Upper lobe of left lung (tissue), 6 donors: ENCODE results near the gene DOCK4. TPM values are rescaled to one million over a fixed set of nuclear protein-coding genes. Genes with fewer than 3 reads are reported as not detected.

Experiments
- ATAC-seq, 2 donors: fragments of 200-7000 bp; cut with Tn5 transposase; one replicate each; pipeline ENCODE4 v1.9.1; 2022; ENCODE audit warnings: mild to moderate bottlenecking in 2 of 2, moderate library complexity in 2 of 2; ENCODE audit not compliant: low FRiP score in 2 of 2
- DNase-seq, 2 donors: peaks; one replicate each; pipeline ENCODE4 v3.0.0-alpha.2; 2019 to 2020
- H3K27ac ChIP-seq, 4 donors: fragments of 200-600 bp; sonication (generic); one replicate each; pipeline ENCODE4 v1.5.1; 2016 to 2019
- H3K27me3 ChIP-seq, 4 donors: fragments of 200-600 bp; sonication (generic); one replicate each; pipeline ENCODE4 v1.5.1; 2017 to 2019
- H3K36me3 ChIP-seq, 4 donors: fragments of 200-600 bp; sonication (generic); one replicate each; pipeline ENCODE4 v1.5.1; 2016 to 2019
- H3K4me1 ChIP-seq, 4 donors: fragments of 200-600 bp; sonication (generic); one replicate each; pipeline ENCODE4 v1.5.1; 2018 to 2019
- H3K4me3 ChIP-seq, 4 donors: fragments of 200-600 bp; sonication (generic); one replicate each; pipeline ENCODE4 v1.5.1; 2017 to 2019; ENCODE audit warnings: mild to moderate bottlenecking in 2 of 4, moderate library complexity in 1 of 4
- H3K9me3 ChIP-seq, 4 donors: fragments of 200-600 bp; sonication (generic); one replicate each; pipeline ENCODE4 v1.5.1; 2018 to 2019
- EP300 ChIP-seq, 4 donors: sonication (generic); formaldehyde crosslinking; IDR thresholded peaks; one replicate each; pipeline ENCODE4 v1.5.1; 2017; ENCODE audit warnings: antibody characterized with exemption in 4 of 4, control low read depth in 2 of 4
- POLR2A ChIP-seq, 4 donors: fragments of 450-650 bp; IDR thresholded peaks; one replicate each; pipeline ENCODE4 v1.5.1; 2016 to 2017; ENCODE audit warnings: antibody characterized with exemption in 4 of 4, mild to moderate bottlenecking in 2 of 4
- POLR2AphosphoS5 ChIP-seq, 2 donors: sonication (generic); formaldehyde crosslinking; IDR thresholded peaks; one replicate each; pipeline ENCODE4 v1.5.1; 2017; ENCODE audit warnings: antibody characterized with exemption in 2 of 2
- WGBS, 2 donors: methylation state at CpG; one replicate each; pipeline ENCODE4 v1.1.5; 2017 to 2018; 5-methylcytosine and 5-hydroxymethylcytosine counted together
- total RNA-seq, 6 donors: library from RNA; depleted of rRNA in 4 of 6; stranded (reverse); fragments of >200 nt in 4 of 6; gene quantifications; one replicate each; pipeline versions ENCODE4 v1.1.0 to v1.2.1, GENCODE V29; 2016 to 2021
- TF ChIP-seq, protein P1 (sequence below), 6 experiments: fragments of 450-650 bp in 4 of 6; fragments of 200-600 bp in 2 of 6; sonication (generic) in 2 of 6; IDR thresholded peaks; one replicate each; pipeline ENCODE4 v1.5.1; 2016 to 2019; ENCODE audit warnings: antibody characterized with exemption in 6 of 6
- donor health status: DM: no; HTN: no; CAD: no; lungs with moderate emphysema.
- donor health status: DM: no; HTN: yes; CAD: no; lungs with severe emphysema.

The DOCK4 gene
- total RNA-seq, 6 donors from 2014 or later, result 53.6 to 166 (median 100) TPM

DNA sequence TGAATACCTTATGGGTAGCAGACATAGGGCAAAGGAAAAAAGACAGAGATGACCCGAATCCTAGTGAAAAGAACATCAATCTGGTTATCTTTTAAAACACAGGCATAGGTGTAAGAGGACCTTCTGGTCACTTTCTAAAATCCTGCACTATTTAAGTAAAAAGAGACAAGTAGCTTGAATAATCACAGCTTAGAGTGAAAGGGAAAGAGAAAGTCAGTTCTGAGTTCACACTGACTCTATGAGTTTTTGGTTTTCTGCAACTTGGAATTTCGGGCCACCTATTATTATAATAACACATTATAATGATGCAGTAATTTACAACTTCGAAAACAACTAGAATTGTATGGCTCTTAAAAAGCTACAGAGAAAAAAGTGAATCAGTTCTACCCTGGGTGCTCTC lies 247.8 kb downstream of the DOCK4 start:
- peaks cover 25 to 49% (median 31%) of the 10 kb centered on the region in 4 donors for H3K4me1 ChIP-seq
- H3K9me3 ChIP-seq, result no peaks in the 10 kb centered on the region
- ATAC-seq, result no peak
- H3K36me3 ChIP-seq, result no peaks in the 10 kb centered on the region
- peak overlapping the region in 3 of 4 donors; percentile 18 to 38 (median 25) for H3K27ac ChIP-seq
- DNase-seq, result no peak
- TF ChIP-seq, protein P1, sequence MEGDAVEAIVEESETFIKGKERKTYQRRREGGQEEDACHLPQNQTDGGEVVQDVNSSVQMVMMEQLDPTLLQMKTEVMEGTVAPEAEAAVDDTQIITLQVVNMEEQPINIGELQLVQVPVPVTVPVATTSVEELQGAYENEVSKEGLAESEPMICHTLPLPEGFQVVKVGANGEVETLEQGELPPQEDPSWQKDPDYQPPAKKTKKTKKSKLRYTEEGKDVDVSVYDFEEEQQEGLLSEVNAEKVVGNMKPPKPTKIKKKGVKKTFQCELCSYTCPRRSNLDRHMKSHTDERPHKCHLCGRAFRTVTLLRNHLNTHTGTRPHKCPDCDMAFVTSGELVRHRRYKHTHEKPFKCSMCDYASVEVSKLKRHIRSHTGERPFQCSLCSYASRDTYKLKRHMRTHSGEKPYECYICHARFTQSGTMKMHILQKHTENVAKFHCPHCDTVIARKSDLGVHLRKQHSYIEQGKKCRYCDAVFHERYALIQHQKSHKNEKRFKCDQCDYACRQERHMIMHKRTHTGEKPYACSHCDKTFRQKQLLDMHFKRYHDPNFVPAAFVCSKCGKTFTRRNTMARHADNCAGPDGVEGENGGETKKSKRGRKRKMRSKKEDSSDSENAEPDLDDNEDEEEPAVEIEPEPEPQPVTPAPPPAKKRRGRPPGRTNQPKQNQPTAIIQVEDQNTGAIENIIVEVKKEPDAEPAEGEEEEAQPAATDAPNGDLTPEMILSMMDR (IDR thresholded peaks at IDR 0.05), result no peak
- TF ChIP-seq POLR2AphosphoS5 (IDR thresholded peaks at IDR 0.05) (no peak), POLR2A (IDR thresholded peaks at IDR 0.05) (no peak), EP300 (IDR thresholded peaks at IDR 0.05) (no peak)
- 76 to 82% methylated on average over 3 of the region's 3 CpGs for WGBS, 2 donors
- H3K27me3 ChIP-seq, result no peaks in the 10 kb centered on the region
- H3K4me3 ChIP-seq, result no peak overlapping the region

- H3K9me3 ChIP-seq, result no peaks in the 10 kb centered on the region
- 62% methylated on average over 1 of the region's 1 CpG for WGBS, 2 donors
- no peaks in the 10 kb centered on the region for H3K36me3 ChIP-seq
- peak overlapping the region; percentile 2 to 84 (median 75) for H3K27ac ChIP-seq
- H3K4me3 ChIP-seq, result no peak overlapping the region
- TF ChIP-seq, protein P1 (IDR thresholded peaks at IDR 0.05), result no peak
- no peak for TF ChIP-seq POLR2A (IDR thresholded peaks at IDR 0.05)
- TF ChIP-seq POLR2AphosphoS5 (IDR thresholded peaks at IDR 0.05), result no peak
- TF ChIP-seq EP300 (IDR thresholded peaks at IDR 0.05), result no peak
- DNase-seq (no peak), ATAC-seq (no peak)
- H3K27me3 ChIP-seq, result no peaks in the 10 kb centered on the region
- peaks cover 29 to 54% (median 36%) of the 10 kb centered on the region in 4 donors for H3K4me1 ChIP-seq
Measured at GRCh38 chr7:111955616-111956015, 250.6 kb downstream of the DOCK4 start.

DNA sequence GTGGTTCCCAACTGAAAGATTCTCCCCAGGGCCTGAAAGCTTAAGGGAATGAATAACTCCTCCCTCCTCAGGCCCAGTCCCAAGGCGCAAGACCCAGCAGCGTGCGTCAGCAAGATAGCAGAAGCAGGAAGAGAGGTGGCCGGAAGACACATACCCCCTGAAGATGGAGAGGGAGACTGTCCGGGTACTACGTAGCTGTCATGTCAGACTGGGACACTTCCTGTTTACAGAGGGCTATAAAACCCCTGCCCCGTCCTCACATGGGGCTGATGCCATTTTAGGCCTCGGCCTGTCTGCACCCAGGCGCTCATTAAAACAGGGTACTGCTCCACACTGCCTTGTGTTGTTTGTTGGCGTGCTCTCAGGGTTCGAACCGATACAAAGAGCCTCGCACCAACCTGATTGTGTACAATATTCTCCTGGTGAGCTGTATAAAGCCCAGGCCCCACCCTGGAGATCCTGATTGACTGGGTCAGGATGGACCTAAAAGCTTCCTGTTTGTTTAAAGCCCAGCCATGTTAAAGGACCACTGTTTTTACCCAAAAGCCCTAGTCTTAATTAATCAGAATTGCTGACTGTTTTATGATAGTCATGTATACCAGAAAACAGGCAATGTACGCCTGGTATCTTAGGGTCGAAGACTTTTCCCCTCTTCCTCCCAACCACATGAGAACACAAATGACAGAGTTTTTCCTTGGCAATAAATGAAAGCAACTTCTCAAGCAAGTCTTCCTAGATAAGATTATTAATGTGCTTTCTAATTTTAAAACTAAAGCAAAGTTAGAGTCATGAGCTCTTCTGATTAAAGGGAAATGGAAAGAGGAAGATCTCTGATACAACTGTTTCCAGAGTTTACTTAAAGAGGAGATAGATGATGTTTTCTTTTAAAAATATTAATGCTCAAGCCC lies 251.5 kb downstream of the DOCK4 start:
- no peak for TF ChIP-seq POLR2A (IDR thresholded peaks at IDR 0.05)
- TF ChIP-seq, protein P1 (IDR thresholded peaks at IDR 0.05), result no peak
- peak in 1 of 4 donors; percentile 47 for TF ChIP-seq EP300 (IDR thresholded peaks at IDR 0.05)
- WGBS, 2 donors, result 68 to 69% methylated on average over 12 to 15 of the region's 15 CpGs
- Histone ChIP-seq H3K27ac (peak overlapping the region; percentile 68 to 84 (median 81)), H3K4me3 (no peak overlapping the region), H3K27me3 (no peaks in the 10 kb centered on the region), H3K36me3 (no peaks in the 10 kb centered on the region), H3K4me1 (peaks cover 29 to 54% (median 35%) of the 10 kb centered on the region in 4 donors), H3K9me3 (no peaks in the 10 kb centered on the region)
- ATAC-seq, result peak; percentile 19 to 59
- DNase-seq, result no peak

- 88 to 92% methylated on average over 5 of the region's 5 CpGs for WGBS, 2 donors
- ATAC-seq, result no peak
- no peaks in the 10 kb centered on the region for H3K36me3 ChIP-seq
- peaks cover 27 to 54% (median 31%) of the 10 kb centered on the region in 4 donors for H3K4me1 ChIP-seq
- H3K4me3 ChIP-seq, result no peak overlapping the region
- TF ChIP-seq EP300 (IDR thresholded peaks at IDR 0.05) (no peak), POLR2A (IDR thresholded peaks at IDR 0.05) (no peak)
- TF ChIP-seq, protein P1 (IDR thresholded peaks at IDR 0.05), result no peak
- H3K27ac ChIP-seq, result peak overlapping the region; percentile 68 to 84 (median 81)
- DNase-seq, result no peak
- no peaks in the 10 kb centered on the region for H3K27me3 ChIP-seq
- no peaks in the 10 kb centered on the region for H3K9me3 ChIP-seq
Measured at GRCh38 chr7:111954056-111954455, 252.1 kb downstream of the DOCK4 start.
